ENCODE results near the gene ARHGAP18.

ARHGAP18 gene

DNA sequence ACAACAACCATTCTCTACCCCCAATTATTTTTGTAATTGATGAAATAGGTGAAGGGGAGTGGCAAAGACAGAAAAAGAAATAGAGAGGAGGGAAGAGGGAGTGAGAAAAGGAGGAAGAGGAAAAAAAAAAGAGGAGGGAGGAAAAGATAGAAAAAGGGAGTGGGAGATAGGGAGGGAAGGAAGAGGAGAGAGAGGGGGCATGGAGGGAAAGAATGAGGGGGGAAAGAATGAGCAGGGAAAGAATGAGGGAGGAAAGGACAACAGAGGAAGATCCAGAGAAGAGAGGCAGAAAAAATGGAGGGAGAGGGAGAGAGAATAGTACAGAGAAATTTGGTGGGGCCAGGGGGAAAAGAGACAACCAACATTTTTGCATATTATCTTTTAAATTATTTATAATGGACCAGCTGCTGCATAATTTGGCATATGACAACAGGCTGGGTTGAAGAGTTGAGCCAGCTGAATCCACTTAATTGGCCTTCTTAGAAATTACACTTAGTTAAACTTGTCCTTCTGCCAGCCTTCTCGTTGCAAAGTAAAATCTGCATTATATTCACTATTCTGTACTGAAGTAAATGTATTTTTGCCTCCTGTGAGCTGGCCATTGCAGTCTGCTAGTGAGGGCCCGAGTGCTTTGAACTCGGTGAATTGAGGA is 101.0 kb downstream of the ARHGAP18 start:
- in situ Hi-C loops (cut with MboI; ENCODE audit: low pct_unique_long_range_greater_than_20kb, low sequenced_read_pairs, unreplicated experiment): no loop called here
- TF ChIP-seq, protein P1, sequence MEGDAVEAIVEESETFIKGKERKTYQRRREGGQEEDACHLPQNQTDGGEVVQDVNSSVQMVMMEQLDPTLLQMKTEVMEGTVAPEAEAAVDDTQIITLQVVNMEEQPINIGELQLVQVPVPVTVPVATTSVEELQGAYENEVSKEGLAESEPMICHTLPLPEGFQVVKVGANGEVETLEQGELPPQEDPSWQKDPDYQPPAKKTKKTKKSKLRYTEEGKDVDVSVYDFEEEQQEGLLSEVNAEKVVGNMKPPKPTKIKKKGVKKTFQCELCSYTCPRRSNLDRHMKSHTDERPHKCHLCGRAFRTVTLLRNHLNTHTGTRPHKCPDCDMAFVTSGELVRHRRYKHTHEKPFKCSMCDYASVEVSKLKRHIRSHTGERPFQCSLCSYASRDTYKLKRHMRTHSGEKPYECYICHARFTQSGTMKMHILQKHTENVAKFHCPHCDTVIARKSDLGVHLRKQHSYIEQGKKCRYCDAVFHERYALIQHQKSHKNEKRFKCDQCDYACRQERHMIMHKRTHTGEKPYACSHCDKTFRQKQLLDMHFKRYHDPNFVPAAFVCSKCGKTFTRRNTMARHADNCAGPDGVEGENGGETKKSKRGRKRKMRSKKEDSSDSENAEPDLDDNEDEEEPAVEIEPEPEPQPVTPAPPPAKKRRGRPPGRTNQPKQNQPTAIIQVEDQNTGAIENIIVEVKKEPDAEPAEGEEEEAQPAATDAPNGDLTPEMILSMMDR (IDR thresholded peaks at IDR 0.05; ENCODE audit: extremely low read depth, insufficient read depth, missing control alignments): no peak
- DNase-seq (ENCODE audit: low spot score): no peak

- TF ChIP-seq, protein P1 (IDR thresholded peaks at IDR 0.05; ENCODE audit: extremely low read depth, insufficient read depth, missing control alignments): no peak
- in situ Hi-C loops (cut with MboI; ENCODE audit: low pct_unique_long_range_greater_than_20kb, low sequenced_read_pairs, unreplicated experiment): no loop called here
- no peak for DNase-seq (ENCODE audit: low spot score)
These were observed 102.3 kb downstream of the ARHGAP18 start for GRCh38 chr6:129607581-129608186.

DNA sequence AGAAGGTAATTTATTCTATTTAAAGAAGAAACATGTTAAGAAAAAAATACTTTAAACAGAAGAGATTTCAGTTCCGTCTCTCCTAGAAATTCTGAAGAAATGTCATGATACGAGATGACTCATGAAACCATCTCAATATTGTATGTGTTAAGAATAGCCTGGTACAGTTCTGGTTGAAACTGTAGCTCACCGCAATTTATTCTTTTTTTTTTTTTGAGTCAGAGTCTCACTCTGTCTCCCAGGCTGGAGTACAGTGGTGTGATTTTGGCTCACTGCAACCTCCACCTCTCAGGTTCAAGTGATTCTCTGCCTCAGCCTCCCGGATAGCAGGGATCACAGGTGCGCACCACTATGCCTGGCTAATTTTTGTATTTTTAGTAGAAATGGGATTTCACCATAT is 103.3 kb downstream of the ARHGAP18 start:
- no peak for DNase-seq (ENCODE audit: low spot score)
- TF ChIP-seq, protein P1 (IDR thresholded peaks at IDR 0.05; ENCODE audit: extremely low read depth, insufficient read depth, missing control alignments): no peak
- in situ Hi-C loops (cut with MboI; ENCODE audit: low pct_unique_long_range_greater_than_20kb, low sequenced_read_pairs, unreplicated experiment): no loop called here

DNA sequence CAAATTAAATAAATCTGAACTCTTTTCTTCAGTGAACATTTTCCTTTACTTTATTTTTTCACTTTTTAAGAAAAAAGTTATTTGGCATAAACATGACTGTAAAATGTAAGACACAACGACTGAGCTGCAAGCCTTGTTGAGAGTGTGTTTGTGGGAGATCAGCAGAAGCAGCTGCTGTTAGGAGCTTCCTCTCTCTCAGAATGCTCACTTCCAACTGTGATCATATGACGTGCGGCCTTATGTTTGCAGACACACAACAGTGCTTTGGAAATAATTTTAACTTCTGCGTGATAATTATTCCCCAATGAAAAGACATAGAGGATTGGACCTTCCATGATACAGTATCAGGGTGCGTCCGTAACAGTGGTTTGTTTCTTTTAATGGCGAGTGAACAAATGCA is 104.0 kb downstream of the ARHGAP18 start:
- DNase-seq (ENCODE audit: low spot score): no peak
- in situ Hi-C loops (cut with MboI; ENCODE audit: low pct_unique_long_range_greater_than_20kb, low sequenced_read_pairs, unreplicated experiment): no loop called here
- TF ChIP-seq, protein P1 (IDR thresholded peaks at IDR 0.05; ENCODE audit: extremely low read depth, insufficient read depth, missing control alignments): no peak

- TF ChIP-seq, protein P1 (IDR thresholded peaks at IDR 0.05; ENCODE audit: extremely low read depth, insufficient read depth, missing control alignments): no peak
These were observed 104.9 kb downstream of the ARHGAP18 start for GRCh38 chr6:129605095-129605494.

DNA sequence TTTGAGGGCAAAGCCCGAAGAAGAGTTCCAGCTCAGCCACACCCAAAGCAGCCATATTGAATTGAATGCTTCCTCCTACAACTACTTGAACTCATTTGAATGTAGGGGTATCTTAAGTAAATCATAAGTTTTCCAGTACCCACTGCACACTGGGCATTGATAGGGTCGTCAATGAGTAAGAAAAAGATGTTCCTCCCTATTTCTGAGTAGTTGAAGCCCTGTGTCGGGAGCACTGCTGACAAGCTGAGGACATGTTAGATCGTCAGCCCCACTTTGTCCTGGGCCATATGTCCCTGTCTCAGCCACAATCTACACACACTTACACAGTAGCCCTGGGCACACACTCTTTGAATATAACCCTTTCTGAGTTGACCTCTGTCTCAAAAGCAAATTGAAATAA is 105.7 kb downstream of the ARHGAP18 start:
- DNase-seq (ENCODE audit: low spot score): no peak
- TF ChIP-seq, protein P1 (IDR thresholded peaks at IDR 0.05; ENCODE audit: extremely low read depth, insufficient read depth, missing control alignments): no peak
- in situ Hi-C loops (cut with MboI; ENCODE audit: low pct_unique_long_range_greater_than_20kb, low sequenced_read_pairs, unreplicated experiment): no loop called here

More at GRCh38 chr6:129605095-129605494, 104.9 kb downstream of the ARHGAP18 start:
- in situ Hi-C loops (cut with MboI; ENCODE audit: low pct_unique_long_range_greater_than_20kb, low sequenced_read_pairs, unreplicated experiment): no loop called here
- DNase-seq (ENCODE audit: low spot score): no peak
